Activated naive CD4-positive, alpha-beta T cell treated with anti-CD3 and anti-CD28 coated beads for 36 hours (primary cell): Measurements from ENCODE around the gene HIGD1A. TPM values are rescaled to one million over a fixed set of nuclear protein-coding genes. Genes with fewer than 3 reads are reported as not detected.

Experiments used
- CTCF ChIA-PET: fragments of 350-600 bp; sonication (Branson Sonifier 250); formaldehyde crosslinking; loops from one replicate; lab custom pipeline; 2021; ENCODE audit warnings: antibody characterized with exemption; lab: Charles Lee
- DNase-seq: peaks from one replicate; pipeline ENCODE4 v3.0.0-alpha.2; 2020
- H3K27ac Mint-ChIP-seq: one replicate; pipeline ENCODE4 v1.8.0; 2021; ENCODE audit warnings: mild to moderate bottlenecking, mixed read lengths
- H3K27me3 Mint-ChIP-seq: one replicate; pipeline ENCODE4 v1.8.0; 2021; ENCODE audit warnings: low read depth, mixed read lengths
- H3K36me3 Mint-ChIP-seq: one replicate; pipeline ENCODE4 v1.8.0; 2021; ENCODE audit warnings: low read depth, mixed read lengths
- H3K4me1 Mint-ChIP-seq: one replicate; pipeline ENCODE4 v1.8.0; 2021; ENCODE audit warnings: low read depth, mixed read lengths
- H3K4me3 Mint-ChIP-seq: one replicate; pipeline ENCODE4 v1.8.0; 2021; ENCODE audit warnings: mild to moderate bottlenecking, moderate library complexity, mixed read lengths
- H3K9me3 Mint-ChIP-seq: one replicate; pipeline ENCODE4 v1.8.0; 2021; ENCODE audit warnings: mixed read lengths
- intact Hi-C: fragments of 100-400 bp; cut with micrococcal nuclease; formaldehyde crosslinking; loops from one replicate; pipeline ENCODE4 v1.15.1; 2023
- total RNA-seq, 2 experiments: library from RNA; stranded (reverse); gene quantifications; one replicate each; pipeline ENCODE4 v1.2.3, GENCODE V29; 2021

The HIGD1A gene
- total RNA-seq, 2 experiments from 2014 or later: 57.1 to 66.4 TPM

DNA sequence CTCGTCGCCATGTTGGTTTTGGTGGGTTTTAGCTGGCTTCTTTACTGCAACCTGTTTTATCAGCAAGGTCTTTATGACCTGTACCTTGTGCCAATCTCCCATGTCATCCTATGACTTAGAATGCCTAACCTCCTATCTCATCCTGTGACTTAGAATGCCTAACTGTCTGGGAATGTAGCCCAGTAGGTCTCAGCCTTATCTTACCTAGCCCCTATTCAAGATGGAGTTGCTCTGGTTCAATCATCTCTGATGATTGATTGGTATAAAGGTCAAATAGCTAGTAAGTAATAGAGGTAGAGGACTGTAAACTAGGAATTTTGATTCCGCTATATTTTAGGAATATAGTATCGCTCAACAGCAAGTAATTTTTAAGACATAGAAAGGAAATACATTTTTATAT is 3.6 kb upstream of the HIGD1A start:
- no peak overlapping the region for H3K4me3 Mint-ChIP-seq
- intact Hi-C loops: loop anchor here (10.0 kb wide), 1 partner anchor 297 kb away; the partner anchor contains the start of gene POMGNT2
- H3K36me3 Mint-ChIP-seq: peaks cover 5% of the 10 kb centered on the region
- H3K9me3 Mint-ChIP-seq: no peaks in the 10 kb centered on the region
- CTCF ChIA-PET: no interaction called here
- H3K4me1 Mint-ChIP-seq: peaks cover 13% of the 10 kb centered on the region
- no peak for DNase-seq
- no peak overlapping the region for H3K27ac Mint-ChIP-seq
- H3K27me3 Mint-ChIP-seq: peaks cover 11% of the 10 kb centered on the region

DNA sequence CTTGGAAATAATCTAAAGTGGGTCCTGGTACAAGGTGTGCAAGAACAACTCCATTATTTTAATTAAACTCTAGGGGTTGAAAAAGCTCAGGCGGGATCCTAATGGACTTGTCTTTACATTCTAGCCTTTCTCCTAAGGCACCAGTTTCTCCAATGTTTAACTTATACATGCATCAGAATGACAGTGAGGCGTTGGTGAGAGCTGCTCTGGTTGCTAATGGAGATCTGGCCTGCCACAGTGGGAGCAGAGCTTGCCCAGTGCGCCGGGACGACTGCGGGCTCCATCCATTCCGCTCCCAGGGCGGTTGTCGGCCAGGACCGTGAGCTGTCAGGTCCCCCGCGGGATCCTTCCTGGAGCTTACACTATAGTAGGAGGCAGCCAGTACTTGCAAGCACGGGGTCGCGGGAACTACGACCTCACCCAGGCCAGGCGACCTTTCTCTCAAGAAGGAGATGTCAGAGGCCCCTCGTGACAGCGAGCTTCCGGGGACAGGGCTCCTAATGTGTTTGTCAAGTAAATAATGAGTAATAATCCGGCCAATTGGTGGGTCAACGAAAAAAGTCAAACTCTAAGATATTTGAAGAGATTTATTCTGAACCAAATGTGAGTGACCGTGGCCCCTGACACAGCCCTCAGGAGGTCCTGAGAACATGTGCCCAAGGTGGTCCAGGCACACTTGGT is 991 bp upstream of the HIGD1A start:
- CTCF ChIA-PET: interaction anchor here (1.1 to 1.2 kb wide), 2 partner anchors 25 to 35 kb away, joined by 3 read pairs; no protein-coding TSS in a partner anchor
- Mint-ChIP-seq H3K36me3 (peaks cover 7% of the 10 kb centered on the region), H3K27ac (no peak overlapping the region), H3K9me3 (no peaks in the 10 kb centered on the region), H3K4me3 (peak overlapping the region; percentile 96), H3K4me1 (peaks cover 36% of the 10 kb centered on the region), H3K27me3 (peaks cover 11% of the 10 kb centered on the region)
- DNase-seq: peak; percentile 8
- intact Hi-C loops: loop anchor here (2.0 to 10.0 kb wide), 3 partner anchors 32 to 300 kb away; partner anchors contain the start of genes CCDC13 and POMGNT2

DNA sequence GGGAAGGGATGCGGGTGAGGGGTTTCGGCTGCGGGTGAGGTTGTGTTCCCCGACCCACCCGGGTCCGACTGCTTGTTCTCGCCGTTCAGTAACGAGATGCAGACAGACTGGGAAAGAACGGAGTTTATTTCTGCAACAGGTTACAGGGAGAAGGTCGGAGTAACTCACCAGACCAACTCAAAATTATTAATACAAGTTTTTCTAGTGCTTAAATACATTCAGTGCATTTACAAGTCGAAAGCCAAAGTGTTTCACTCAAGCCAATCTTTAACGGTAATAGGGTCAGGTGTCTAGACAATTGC is 492 bp upstream of the HIGD1A start:
- intact Hi-C loops: loop anchor here (1.0 to 10.0 kb wide), 7 partner anchors 32 to 842 kb away; partner anchors contain the start of genes ANO10, CCDC13, POMGNT2 and SEC22C
- CTCF ChIA-PET: interaction anchor here (1.1 to 1.2 kb wide), 2 partner anchors 24 to 35 kb away, joined by 3 read pairs; no protein-coding TSS in a partner anchor
- H3K27me3 Mint-ChIP-seq: peaks cover 11% of the 10 kb centered on the region
- H3K4me3 Mint-ChIP-seq: peak overlapping the region; percentile 96
- no peaks in the 10 kb centered on the region for H3K9me3 Mint-ChIP-seq
- DNase-seq: no peak
- H3K27ac Mint-ChIP-seq: no peak overlapping the region
- H3K36me3 Mint-ChIP-seq: peaks cover 7% of the 10 kb centered on the region
- peaks cover 38% of the 10 kb centered on the region for H3K4me1 Mint-ChIP-seq

DNA sequence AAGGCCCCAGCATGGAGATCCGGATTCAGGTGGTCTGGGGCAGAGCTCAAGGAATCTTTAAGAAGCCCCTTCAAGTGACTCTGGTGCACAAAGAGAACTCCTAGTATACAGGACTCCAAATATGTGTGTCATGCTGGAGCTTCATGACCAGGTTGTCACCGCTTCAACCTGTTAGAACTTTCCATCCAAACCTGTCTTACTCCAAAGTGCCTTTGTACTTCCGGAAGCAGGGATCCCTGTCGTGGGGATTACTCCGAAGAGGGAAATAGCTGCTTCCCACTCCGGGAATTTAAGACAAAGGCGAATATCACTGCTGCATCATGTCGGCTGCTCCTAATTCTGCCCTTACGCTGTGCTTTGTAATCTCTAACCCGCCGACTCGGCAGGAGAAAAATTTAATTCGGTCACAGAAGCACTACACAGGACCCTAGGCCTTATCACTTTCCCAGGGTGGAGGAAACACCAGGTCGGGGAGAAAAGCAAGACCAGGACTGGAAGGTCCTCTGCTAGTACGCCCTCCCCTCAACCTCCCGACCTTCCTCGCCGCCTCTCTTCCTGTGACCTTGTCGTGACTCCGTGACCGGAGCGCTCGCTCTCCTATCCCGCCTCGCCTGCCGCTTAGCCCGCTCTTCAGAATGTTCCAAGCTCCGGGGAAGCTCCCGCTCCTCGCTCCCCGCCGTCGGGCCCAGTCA is 730 bp downstream of the HIGD1A start:
- peak; percentile 48 for DNase-seq
- Mint-ChIP-seq H3K4me1 (peaks cover 43% of the 10 kb centered on the region), H3K4me3 (peak overlapping the region; percentile 96), H3K27ac (peak overlapping the region; percentile 86), H3K9me3 (no peaks in the 10 kb centered on the region), H3K27me3 (peaks cover 9% of the 10 kb centered on the region), H3K36me3 (peaks cover 10% of the 10 kb centered on the region)
- intact Hi-C loops: loop anchor here (1.0 to 10.0 kb wide), 7 partner anchors 31 to 841 kb away; partner anchors contain the start of genes ANO10, CCDC13, POMGNT2 and SEC22C
- CTCF ChIA-PET: interaction anchor here (0.8 to 1.4 kb wide), 3 partner anchors 9 to 36 kb away, joined by 3 to 6 read pairs (median 3); no protein-coding TSS in a partner anchor

DNA sequence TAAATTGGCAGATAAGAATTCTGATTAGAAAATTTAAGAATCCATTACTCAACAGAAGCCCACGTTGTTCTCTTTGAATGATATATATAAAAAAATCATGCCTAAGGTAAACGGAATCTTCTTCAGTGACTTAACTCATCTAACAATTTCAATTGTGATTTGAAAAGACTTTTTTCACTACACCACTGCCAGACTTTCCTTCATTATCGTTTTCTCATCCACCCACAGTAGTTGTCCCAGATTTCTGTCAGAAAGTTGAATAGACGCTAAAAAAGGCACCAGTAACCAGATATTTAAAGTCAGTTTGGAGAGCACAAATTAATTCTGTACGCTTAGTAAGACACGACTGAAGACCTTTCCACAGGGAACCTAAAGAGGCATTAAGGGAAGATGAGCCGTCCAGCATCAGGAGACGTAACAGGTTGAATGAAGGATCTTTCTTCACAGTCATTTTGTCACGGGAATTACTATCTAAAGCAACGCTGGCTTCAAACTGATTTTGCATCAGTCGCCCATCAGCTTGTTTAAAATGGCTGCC is 1.3 kb downstream of the HIGD1A start:
- H3K27ac Mint-ChIP-seq: no peak overlapping the region
- peaks cover 9% of the 10 kb centered on the region for H3K27me3 Mint-ChIP-seq
- no peak for DNase-seq
- intact Hi-C loops: loop anchor here (5.0 to 10.0 kb wide), 3 partner anchors 221 to 819 kb away; partner anchors contain the start of genes ANO10, POMGNT2 and SEC22C
- CTCF ChIA-PET: interaction anchor here (0.8 to 1.4 kb wide), 3 partner anchors 8 to 37 kb away, joined by 3 to 6 read pairs (median 3); no protein-coding TSS in a partner anchor
- H3K36me3 Mint-ChIP-seq: peaks cover 10% of the 10 kb centered on the region
- H3K4me3 Mint-ChIP-seq: peak overlapping the region; percentile 96
- H3K9me3 Mint-ChIP-seq: no peaks in the 10 kb centered on the region
- peaks cover 43% of the 10 kb centered on the region for H3K4me1 Mint-ChIP-seq

DNA sequence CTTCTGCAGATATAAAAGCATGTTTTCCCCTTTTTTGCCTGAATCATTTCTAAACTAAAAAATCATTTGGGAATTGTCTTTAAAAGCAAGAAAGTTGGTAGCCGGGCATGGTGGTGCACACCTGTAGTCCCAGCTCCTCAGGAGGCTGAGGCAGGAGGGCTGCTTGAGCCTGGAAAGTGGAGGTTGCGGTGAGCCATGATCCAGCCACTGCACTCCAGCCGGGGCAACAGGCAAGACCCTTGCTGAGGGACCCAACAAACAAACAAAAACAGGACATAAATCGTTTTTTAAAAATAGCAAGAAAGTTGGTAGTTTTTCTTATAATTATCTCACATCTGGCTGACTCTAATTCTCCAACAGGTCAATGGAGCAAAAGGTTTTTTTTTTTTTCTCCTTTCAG is 2.5 kb downstream of the HIGD1A start:
- CTCF ChIA-PET: no interaction called here
- Mint-ChIP-seq H3K9me3 (no peaks in the 10 kb centered on the region), H3K27ac (no peak overlapping the region), H3K4me1 (peaks cover 43% of the 10 kb centered on the region), H3K27me3 (peaks cover 9% of the 10 kb centered on the region), H3K4me3 (no peak overlapping the region), H3K36me3 (peaks cover 10% of the 10 kb centered on the region)
- intact Hi-C loops: loop anchor here (5.0 to 10.0 kb wide), 3 partner anchors 219 to 821 kb away; partner anchors contain the start of genes ANO10, POMGNT2 and SEC22C
- no peak for DNase-seq

DNA sequence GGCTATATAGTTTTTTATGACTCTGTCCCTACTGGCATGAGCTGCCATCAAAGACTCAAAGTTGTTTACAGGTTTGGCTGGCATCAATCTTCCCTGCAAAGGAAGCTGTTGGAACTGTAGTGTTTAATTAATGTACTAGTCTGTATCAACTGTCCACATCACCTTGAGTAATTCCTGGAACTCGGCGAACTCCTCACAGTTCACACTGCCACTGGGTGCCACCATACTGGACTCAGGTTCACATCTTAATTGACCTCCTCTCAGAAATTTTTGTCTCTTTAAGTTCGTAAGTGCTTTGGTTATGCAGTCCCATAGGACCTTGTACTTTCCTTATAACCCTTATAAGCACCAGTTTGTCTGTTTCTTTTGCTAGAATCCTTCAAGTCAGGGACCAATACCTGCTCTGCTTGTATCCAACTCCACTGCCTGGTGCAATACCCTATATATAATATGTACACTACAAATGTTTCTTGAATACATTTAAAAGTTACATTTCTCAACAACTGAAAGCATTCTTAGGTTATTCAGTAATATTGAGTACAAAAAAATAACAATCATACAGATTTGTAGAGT is 3.2 kb downstream of the HIGD1A start:
- CTCF ChIA-PET: interaction anchor here (1.1 to 1.5 kb wide), 2 partner anchors 32 to 38 kb away, joined by 3 to 4 read pairs; no protein-coding TSS in a partner anchor
- no peak for DNase-seq
- Mint-ChIP-seq H3K4me3 (no peak overlapping the region), H3K27me3 (peaks cover 7% of the 10 kb centered on the region), H3K36me3 (peaks cover 12% of the 10 kb centered on the region), H3K27ac (no peak overlapping the region), H3K4me1 (peaks cover 46% of the 10 kb centered on the region), H3K9me3 (no peaks in the 10 kb centered on the region)
- intact Hi-C loops: loop anchor here (5.0 to 10.0 kb wide), 3 partner anchors 219 to 821 kb away; partner anchors contain the start of genes ANO10, POMGNT2 and SEC22C

DNA sequence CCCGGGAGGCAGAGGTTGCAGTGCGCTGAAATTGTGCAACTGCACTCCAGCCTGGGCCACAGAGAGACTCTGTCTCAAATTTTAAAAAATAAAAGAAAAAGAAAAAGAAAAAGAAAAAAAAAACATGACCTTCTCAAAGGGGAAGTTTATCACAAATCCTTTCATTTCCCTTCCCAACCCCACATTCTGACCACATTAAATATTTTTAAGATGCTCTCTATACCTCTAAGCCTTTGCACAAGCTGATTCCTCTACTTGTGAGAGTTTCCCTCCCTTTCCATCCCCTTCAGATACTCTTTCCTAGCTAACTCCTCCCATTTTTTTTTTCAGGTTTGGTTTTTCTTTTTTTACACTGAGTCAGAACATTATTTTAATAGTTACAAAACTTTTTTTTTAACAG is 4.0 kb downstream of the HIGD1A start:
- Mint-ChIP-seq H3K4me3 (no peak overlapping the region), H3K27ac (no peak overlapping the region), H3K4me1 (peaks cover 50% of the 10 kb centered on the region), H3K36me3 (peaks cover 12% of the 10 kb centered on the region), H3K27me3 (no peaks in the 10 kb centered on the region), H3K9me3 (no peaks in the 10 kb centered on the region)
- CTCF ChIA-PET: interaction anchor here (0.6 to 1.5 kb wide), 6 partner anchors 20 to 395 kb away, joined by 3 to 6 read pairs (median 4); no protein-coding TSS in a partner anchor
- no peak for DNase-seq
- intact Hi-C loops: loop anchor here (5.0 to 10.0 kb wide), 3 partner anchors 218 to 822 kb away; partner anchors contain the start of genes ANO10, POMGNT2 and SEC22C

DNA sequence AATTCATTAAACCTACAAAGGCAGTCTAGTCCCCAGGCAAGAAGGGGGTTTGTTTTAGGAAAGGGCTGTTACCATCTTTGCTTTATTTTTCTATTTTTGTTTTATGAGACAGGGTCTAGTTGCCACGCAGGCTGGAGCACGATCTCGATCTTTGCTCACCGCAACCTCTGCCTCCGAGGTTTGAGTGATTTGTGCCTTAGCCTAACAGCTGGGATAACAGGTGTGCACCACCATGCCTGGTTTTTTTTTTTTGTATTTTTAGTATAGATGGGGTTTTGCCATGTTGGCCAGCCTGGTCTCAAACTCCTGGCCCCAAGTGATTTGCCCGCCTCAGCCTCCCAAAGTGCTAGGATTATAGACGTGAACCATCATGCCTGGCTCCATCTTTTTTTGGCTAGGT is 4.9 kb downstream of the HIGD1A start:
- peaks cover 46% of the 10 kb centered on the region for H3K4me1 Mint-ChIP-seq
- CTCF ChIA-PET: interaction anchor here (0.7 to 1.5 kb wide), 4 partner anchors 19 to 112 kb away, joined by 3 to 4 read pairs (median 4); no protein-coding TSS in a partner anchor
- H3K27ac Mint-ChIP-seq: no peak overlapping the region
- H3K9me3 Mint-ChIP-seq: no peaks in the 10 kb centered on the region
- peaks cover 12% of the 10 kb centered on the region for H3K36me3 Mint-ChIP-seq
- DNase-seq: no peak
- intact Hi-C loops: no loop called here
- no peak overlapping the region for H3K4me3 Mint-ChIP-seq
- no peaks in the 10 kb centered on the region for H3K27me3 Mint-ChIP-seq

DNA sequence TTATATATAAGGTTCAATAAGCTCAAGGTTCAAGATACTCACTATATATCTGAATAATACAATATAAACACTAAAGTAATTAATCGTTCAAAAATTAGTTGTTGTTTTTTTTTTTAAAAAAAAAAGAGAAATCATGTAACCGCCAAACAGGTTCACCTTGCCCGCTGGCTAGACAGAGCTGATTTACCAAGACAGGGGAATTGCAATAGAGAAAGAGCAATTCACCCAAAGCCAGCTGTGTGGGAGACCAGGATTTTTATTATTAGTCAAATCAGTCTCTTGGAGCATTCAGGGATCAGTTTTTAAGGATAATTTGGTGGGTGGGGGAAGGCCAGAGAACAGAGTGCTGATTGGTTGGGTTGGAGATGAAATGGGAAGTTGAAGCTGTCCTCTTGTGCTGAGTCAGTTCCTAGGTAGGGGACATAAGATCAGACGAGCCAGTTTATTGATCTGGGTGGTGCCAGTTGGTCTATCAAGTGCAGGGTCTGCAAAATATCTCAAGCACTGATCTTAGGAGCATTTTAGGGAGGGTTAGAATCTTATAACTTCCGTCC is 7.9 kb downstream of the HIGD1A start:
- Mint-ChIP-seq H3K9me3 (no peaks in the 10 kb centered on the region), H3K4me3 (no peak overlapping the region), H3K36me3 (peaks cover 16% of the 10 kb centered on the region), H3K27ac (no peak overlapping the region), H3K4me1 (peaks cover 29% of the 10 kb centered on the region), H3K27me3 (no peaks in the 10 kb centered on the region)
- intact Hi-C loops: no loop called here
- no peak for DNase-seq
- CTCF ChIA-PET: interaction anchor here (1.3 kb wide), 1 partner anchor 17 kb away, joined by 7 read pairs; no protein-coding TSS in a partner anchor

DNA sequence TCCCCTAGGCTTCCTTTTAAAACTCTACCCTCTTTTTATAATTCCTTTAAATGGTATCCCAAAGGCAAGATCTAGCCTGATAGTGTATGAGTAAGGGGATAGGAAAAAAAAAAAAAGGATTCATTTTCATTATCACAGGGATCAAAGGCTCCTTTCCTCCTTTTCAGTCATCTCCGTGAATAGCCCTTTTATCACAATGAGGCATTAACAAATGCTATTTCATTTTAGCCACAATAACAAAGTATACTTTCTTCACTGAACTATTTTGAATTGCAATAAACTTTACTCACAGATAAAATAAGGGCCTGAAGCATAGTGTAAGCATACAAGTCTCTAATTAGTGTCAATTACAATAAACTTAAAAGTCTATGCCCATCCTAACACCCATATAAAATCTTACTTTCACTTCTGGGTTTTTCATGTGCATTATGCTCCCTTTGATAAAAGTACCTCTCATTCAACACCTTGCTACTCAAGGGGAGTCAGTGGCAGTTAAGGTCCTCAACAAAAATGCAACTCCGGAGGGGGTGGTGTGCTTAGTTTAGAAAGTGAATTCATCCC is 8.6 kb downstream of the HIGD1A start:
- Mint-ChIP-seq H3K36me3 (peaks cover 20% of the 10 kb centered on the region), H3K27ac (no peak overlapping the region)

More for the DNA sequence above, 8.6 kb downstream of the HIGD1A start:
- no peak overlapping the region for H3K4me3 Mint-ChIP-seq
- H3K4me1 Mint-ChIP-seq: peaks cover 26% of the 10 kb centered on the region
- H3K9me3 Mint-ChIP-seq: no peaks in the 10 kb centered on the region
- intact Hi-C loops: no loop called here
- CTCF ChIA-PET: interaction anchor here (1.3 kb wide), 1 partner anchor 16 kb away, joined by 7 read pairs; no protein-coding TSS in a partner anchor
- DNase-seq: no peak
- no peaks in the 10 kb centered on the region for H3K27me3 Mint-ChIP-seq
